NAMALWA (cell line): ENCODE measurements around the gene SRSF7.

ENCODE experiments used
- DNase-seq: peaks from one replicate; pipeline ENCODE4 v3.0.0-alpha.2; 2015; ENCODE audit warnings: low spot score

Gene SRSF7

DNA sequence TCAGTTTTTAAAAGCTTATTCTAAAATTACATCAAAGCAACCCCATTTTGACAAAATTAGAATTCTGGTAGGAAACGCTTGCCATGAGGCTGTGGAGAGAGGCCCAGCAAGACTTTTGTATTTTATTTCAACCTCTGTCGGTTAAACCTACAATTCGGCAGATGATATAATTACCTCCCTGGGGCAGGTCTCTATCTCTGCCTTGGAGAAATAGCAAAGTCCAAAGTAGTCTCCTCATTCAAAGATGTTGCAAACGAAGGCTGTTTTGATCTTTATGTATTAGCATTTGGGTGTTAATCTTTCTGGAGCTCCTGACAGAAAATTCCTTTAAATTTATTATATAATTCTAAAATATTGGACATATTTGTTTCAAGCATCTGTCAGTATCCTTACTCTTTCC lies 49.6 kb downstream of the SRSF7 start:
- no peak for DNase-seq

DNA sequence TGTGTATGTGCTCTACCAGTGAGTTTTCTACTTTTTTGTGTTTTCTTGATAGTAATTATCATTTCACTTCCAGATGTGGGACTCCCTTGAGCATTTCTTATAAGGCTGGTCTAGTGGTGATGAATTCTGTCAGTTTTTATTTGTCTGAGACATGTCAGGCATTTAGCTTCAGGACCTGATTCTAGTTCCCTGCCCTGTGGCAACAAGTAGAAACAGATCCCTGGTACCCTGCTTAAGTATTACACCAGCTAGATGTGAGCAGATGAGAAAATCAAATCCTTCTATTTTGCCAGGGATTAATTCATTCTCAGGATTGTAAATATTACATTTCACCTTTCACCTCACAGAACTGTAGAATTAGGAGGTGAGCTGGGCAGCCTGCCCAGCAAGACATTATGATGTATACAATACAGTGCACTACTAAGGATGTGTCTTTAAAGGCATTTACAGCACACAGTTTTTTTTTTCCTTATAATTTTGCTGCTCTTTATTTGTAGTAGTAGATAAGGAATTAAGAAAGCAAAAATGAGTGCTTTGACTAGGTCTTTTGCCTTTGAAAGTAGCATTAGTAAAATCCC lies 50.2 kb downstream of the SRSF7 start:
- no peak for DNase-seq

DNA sequence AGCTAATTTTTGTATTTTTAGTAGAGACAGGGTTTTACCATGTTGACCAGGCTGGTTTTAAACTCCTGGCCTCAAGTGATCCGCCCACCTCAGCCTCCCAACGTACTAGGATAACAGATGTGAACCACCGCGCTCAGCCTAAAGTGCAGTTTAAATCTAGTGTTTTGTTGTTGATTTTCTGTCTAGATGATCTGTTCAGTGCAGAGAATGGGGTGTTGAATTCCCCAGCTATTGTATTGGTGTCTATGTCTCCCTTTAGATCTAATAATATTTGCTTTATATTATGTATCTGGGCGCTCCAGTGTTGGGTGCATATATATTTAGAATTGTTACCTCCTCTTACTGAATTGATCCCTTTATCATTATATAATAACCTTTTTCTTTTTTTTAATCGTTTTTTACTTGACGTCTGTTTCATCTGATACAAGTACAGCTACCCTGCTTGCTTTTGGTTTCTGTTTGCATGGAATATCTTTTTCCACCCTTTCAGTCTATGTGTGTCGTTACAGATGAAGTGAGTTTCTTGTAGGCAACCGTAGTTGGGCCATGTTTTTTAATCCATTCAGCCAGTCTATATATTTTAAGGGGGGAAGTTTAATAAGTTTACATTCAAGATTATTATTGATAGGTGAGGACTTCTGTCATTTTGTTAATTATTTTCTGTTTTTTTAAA lies 50.9 kb downstream of the SRSF7 start:
- DNase-seq: no peak

GRCh38 chr2:38698467-38699003 lies 52.6 kb downstream of the SRSF7 start:
- DNase-seq: no peak

DNA sequence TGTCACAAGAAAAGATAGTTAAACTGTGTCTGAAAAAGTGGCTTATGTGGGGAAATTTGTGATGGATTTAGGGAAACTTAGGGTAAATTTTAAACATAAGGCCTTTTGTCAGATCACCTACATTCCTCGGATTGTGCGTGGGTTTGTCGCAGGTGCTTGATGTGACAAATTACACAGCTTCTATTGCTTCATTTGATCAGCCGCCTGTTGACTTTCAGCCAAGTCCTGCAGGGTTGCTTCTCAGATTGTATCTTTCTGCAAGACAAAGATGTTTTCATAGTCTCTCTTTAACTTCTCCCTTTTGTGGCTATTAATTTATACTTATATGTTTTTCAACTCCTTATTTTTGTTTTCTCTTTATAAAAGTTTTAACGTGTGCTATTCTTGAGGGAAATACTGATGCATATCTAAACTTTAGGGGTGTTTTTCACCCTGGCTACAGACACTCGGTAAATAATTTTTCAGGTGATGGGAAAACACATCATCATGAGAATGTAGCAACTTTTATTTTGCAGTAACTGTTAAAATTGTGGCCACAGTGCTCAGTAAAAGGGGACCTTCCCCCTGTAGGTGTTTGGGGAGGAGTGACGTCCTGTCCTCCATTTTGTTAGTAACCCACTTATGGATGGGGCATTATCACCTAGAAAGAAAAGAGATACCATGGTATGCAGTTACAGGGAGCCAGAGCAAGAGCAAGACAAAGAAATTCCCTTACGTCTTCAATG lies 53.9 kb downstream of the SRSF7 start:
- no peak for DNase-seq
